Body of pancreas (tissue), 4 donors: ENCODE measurements around the gene TTC3. TPM values are rescaled to one million over a fixed set of nuclear protein-coding genes. Genes with fewer than 3 reads are reported as not detected.

Source experiments
- ATAC-seq: fragments of 150-250 bp; one replicate; pipeline ENCODE4 v1.9.1; 2016
- DNase-seq, 4 donors: peaks; one replicate each; pipeline ENCODE4 v3.0.0-alpha.2; 2019
- H3K27ac ChIP-seq, 4 donors: fragments of 200-600 bp; sonication (generic); 1 replicate in 3 of 4; 2 replicates in 1 of 4; pipeline versions ENCODE4 v1.5.1 to v1.6.1; 2016 to 2019; ENCODE audit warnings: mild to moderate bottlenecking in 1 of 4, mixed read lengths in 1 of 4, moderate library complexity in 1 of 4
- H3K27me3 ChIP-seq, 2 donors: fragments of 200-600 bp; sonication (generic); one replicate each; pipeline ENCODE4 v1.6.0; 2016; ENCODE audit warnings: mild to moderate bottlenecking in 1 of 2
- H3K36me3 ChIP-seq, 2 donors: fragments of 200-600 bp; sonication (generic); replicated peaks in 1 of 2; 2 replicates each; pipeline ENCODE4 v1.5.1; 2016; ENCODE audit warnings: low read depth in 2 of 2; ENCODE audit not compliant: insufficient read depth in 1 of 2
- H3K4me1 ChIP-seq: fragments of 200-600 bp; sonication (generic); one replicate; pipeline ENCODE4 v1.6.0; 2016
- H3K4me3 ChIP-seq, 2 donors: fragments of 200-600 bp; sonication (generic); 1 replicate in 1 of 2; 2 replicates in 1 of 2; pipeline ENCODE4 v1.5.1; 2016 to 2019
- H3K9me3 ChIP-seq, 3 donors: fragments of 200-600 bp; sonication (generic); 1 replicate in 2 of 3; 2 replicates in 1 of 3; pipeline ENCODE4 v1.5.1; 2016
- POLR2A ChIP-seq, 3 donors: fragments of 450-650 bp; IDR thresholded peaks; one replicate each; pipeline ENCODE4 v1.6.1; 2016; ENCODE audit warnings: antibody characterized with exemption in 3 of 3, mild to moderate bottlenecking in 2 of 3
- WGBS, 2 donors: methylation state at CpG; one replicate each; pipeline ENCODE4 v1.1.5; 2017; 5-methylcytosine and 5-hydroxymethylcytosine counted together
- intact Hi-C: fragments of 100-400 bp; cut with DNase I; formaldehyde crosslinking; loops from one replicate; pipeline ENCODE4 v1.15.1; 2023
- total RNA-seq, 2 donors: library from RNA; depleted of rRNA; stranded (reverse); fragments of >200 nt; gene quantifications; one replicate each; pipeline ENCODE4 v1.1.0, GENCODE V29; 2016
- TF ChIP-seq, protein P1 (sequence below), 7 experiments: fragments of 450-650 bp in 4 of 7; fragments of 200-600 bp in 3 of 7; sonication (generic) in 3 of 7; IDR thresholded peaks; one replicate each; pipeline ENCODE4 v1.5.1; 2016 to 2019; ENCODE audit warnings: antibody characterized with exemption in 7 of 7

Gene TTC3
- total RNA-seq, 2 donors from 2014 or later: 99.9 to 246 TPM

DNA sequence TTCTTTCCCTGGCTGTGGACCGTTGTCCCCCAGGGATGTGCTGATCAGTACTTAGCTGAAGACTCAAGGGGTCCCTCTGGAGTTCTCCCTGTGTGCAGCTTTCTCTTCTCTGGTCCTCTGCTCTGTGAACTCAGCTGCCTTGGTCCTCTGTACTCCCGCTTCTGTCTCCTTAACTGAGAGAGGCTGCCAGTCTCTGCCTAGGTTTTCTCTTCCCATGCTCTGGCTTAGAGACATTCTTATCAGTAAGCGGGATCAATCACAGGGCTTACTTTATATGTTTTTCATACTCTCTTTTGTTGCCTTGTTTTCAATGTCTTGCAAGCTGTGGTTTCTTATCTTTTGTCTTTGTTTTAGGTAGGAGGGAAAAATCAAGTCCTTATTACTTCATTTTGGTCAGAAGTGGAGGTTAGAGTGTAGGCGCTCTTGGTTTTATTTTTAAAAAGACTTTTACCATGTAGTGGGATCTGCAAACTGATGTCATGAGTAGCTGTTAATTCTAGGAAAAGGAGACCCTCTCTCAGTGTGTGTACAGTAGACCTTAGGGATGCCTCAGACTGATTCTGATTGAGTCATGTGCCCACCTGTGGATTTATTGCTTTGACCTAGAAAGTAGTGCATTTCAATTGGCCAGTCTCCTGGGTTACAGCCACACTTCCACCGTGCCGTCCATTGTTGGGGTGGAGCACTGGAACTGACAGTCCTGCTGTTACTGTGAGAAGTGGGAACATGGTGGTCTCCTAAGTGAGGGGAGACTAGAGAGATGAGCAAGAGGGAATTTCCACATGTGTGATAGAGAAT, 46.6 kb downstream of the TTC3 start:
- Histone ChIP-seq H3K27ac (no peak overlapping the region), H3K4me1 (peaks cover 10% of the 10 kb centered on the region), H3K27me3 (no peaks in the 10 kb centered on the region), H3K36me3 (peaks cover 0 to 2% of the 10 kb centered on the region in 2 donors), H3K4me3 (no peak overlapping the region), H3K9me3 (no peaks in the 10 kb centered on the region)
- TF ChIP-seq, protein P1, sequence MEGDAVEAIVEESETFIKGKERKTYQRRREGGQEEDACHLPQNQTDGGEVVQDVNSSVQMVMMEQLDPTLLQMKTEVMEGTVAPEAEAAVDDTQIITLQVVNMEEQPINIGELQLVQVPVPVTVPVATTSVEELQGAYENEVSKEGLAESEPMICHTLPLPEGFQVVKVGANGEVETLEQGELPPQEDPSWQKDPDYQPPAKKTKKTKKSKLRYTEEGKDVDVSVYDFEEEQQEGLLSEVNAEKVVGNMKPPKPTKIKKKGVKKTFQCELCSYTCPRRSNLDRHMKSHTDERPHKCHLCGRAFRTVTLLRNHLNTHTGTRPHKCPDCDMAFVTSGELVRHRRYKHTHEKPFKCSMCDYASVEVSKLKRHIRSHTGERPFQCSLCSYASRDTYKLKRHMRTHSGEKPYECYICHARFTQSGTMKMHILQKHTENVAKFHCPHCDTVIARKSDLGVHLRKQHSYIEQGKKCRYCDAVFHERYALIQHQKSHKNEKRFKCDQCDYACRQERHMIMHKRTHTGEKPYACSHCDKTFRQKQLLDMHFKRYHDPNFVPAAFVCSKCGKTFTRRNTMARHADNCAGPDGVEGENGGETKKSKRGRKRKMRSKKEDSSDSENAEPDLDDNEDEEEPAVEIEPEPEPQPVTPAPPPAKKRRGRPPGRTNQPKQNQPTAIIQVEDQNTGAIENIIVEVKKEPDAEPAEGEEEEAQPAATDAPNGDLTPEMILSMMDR (IDR thresholded peaks at IDR 0.05): no peak
- TF ChIP-seq POLR2A (IDR thresholded peaks at IDR 0.05): no peak
- WGBS, 2 donors: 82 to 92% methylated on average over 6 of the region's 6 CpGs
- no peak for DNase-seq
- intact Hi-C loops: no loop called here
- ATAC-seq: no peak

DNA sequence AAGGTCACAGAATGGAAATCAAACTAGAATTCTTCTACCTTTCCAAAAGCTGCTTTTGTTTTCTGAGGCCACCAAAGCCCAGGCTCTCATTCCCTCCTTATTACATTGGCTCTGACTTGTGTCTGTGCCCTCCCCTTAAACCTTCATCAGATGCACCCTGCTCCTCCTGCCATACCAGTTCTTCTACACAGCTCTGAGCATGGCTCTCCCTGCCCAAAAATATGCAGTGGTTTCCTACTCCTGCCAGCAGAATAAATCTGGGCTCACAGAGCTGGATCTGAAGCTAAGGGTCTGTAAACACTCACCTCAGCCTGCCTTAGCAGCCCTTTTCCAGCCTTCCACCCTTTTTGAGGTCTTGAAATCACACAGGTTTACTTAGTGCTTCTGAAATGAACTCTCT, 55.0 kb downstream of the TTC3 start:
- intact Hi-C loops: no loop called here
- H3K4me1 ChIP-seq: no peaks in the 10 kb centered on the region
- H3K36me3 ChIP-seq: peaks cover 0 to under 1% of the 10 kb centered on the region in 2 donors
- no peak overlapping the region for H3K27ac ChIP-seq
- H3K9me3 ChIP-seq: no peaks in the 10 kb centered on the region
- TF ChIP-seq POLR2A (IDR thresholded peaks at IDR 0.05): no peak
- TF ChIP-seq, protein P1 (IDR thresholded peaks at IDR 0.05): no peak
- no peak for ATAC-seq
- no peaks in the 10 kb centered on the region for H3K27me3 ChIP-seq
- no peak for DNase-seq
- H3K4me3 ChIP-seq: no peak overlapping the region

DNA sequence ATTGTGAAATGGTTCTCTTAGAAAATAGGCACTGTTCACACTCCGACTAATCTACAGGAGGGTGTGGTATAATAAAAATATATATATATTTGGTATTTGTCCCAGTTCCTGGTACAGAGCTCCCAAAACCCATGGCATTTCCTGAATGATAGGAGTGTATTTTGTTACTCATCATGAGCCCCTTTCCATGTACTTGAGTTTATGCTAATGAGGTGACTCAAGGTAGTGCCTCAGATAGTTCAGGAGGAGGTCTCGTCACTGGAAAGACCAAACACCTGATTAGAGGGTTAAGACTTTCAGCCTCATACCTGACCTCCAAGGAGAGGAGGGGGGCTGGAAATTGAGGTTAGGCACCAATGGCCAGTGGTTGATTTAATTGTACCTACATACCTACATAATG, 57.9 kb downstream of the TTC3 start:
- no peak for ATAC-seq
- intact Hi-C loops: no loop called here

DNA sequence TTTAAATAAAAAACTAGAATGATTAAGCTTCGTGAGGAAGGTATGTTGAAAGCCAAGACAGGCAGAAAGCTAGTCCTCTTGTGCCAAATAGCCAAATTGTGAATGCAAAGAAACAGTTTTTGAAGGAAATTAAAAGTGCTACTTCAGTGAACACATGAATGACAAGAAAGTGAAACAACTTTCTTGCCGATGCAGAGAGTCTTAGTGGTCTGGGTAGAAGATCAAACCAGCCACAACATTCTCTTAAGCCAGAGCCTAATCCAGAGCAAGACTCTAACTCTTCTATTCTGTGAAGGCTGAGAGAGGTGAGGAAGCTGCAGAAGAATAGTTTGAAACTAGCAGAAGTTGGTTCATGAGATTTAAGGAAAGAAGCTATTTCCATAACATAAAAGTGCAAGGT, 63.2 kb downstream of the TTC3 start:
- DNase-seq: no peak
- Histone ChIP-seq H3K4me1 (no peaks in the 10 kb centered on the region), H3K27me3 (no peaks in the 10 kb centered on the region), H3K36me3 (peaks cover 5 to 47% of the 10 kb centered on the region in 2 donors), H3K27ac (no peak overlapping the region), H3K9me3 (no peaks in the 10 kb centered on the region), H3K4me3 (no peak overlapping the region)
- TF ChIP-seq, protein P1 (IDR thresholded peaks at IDR 0.05): no peak
- no peak for TF ChIP-seq POLR2A (IDR thresholded peaks at IDR 0.05)
- no peak for ATAC-seq
- 94 to 96% methylated on average over 2 of the region's 2 CpGs for WGBS, 2 donors
- intact Hi-C loops: no loop called here

More for the DNA sequence above, 57.9 kb downstream of the TTC3 start:
- Histone ChIP-seq H3K4me1 (no peaks in the 10 kb centered on the region), H3K9me3 (no peaks in the 10 kb centered on the region), H3K36me3 (peaks cover 0 to 22% of the 10 kb centered on the region in 2 donors), H3K4me3 (no peak overlapping the region), H3K27ac (no peak overlapping the region), H3K27me3 (no peaks in the 10 kb centered on the region)
- no peak for DNase-seq
- no peak for TF ChIP-seq POLR2A (IDR thresholded peaks at IDR 0.05)
- TF ChIP-seq, protein P1 (IDR thresholded peaks at IDR 0.05): no peak
- WGBS, 2 donors: 94 to 95% methylated on average over 2 of the region's 2 CpGs

DNA sequence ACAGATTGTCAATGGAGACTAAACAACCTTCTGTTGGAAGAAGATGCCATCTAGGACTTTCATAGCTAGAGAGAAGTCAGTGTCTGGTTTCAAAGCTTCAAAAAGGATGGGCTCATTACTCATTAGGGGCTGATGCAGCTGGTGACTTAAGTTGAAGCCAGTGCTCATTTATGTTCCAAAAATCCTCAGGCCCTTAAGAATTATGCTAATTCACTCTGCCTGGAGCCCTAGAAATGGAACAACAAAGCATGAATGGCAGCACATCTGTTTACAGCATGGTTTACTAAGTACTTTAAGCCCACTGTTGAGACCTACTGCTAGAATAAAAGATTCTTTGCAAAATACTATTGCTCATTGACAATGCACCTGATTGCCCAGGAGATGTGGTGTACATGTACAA, 63.7 kb downstream of the TTC3 start:
- H3K36me3 ChIP-seq: peaks cover 5 to 47% of the 10 kb centered on the region in 2 donors
- intact Hi-C loops: no loop called here

More for the DNA sequence above, 63.7 kb downstream of the TTC3 start:
- TF ChIP-seq, protein P1 (IDR thresholded peaks at IDR 0.05): no peak
- TF ChIP-seq POLR2A (IDR thresholded peaks at IDR 0.05): no peak
- no peaks in the 10 kb centered on the region for H3K4me1 ChIP-seq
- H3K27ac ChIP-seq: no peak overlapping the region
- no peak overlapping the region for H3K4me3 ChIP-seq
- DNase-seq: no peak
- no peaks in the 10 kb centered on the region for H3K9me3 ChIP-seq
- H3K27me3 ChIP-seq: no peaks in the 10 kb centered on the region
- no peak for ATAC-seq
